Neural progenitor cell (in vitro differentiated cells): ENCODE results near the gene LRPAP1.

Source experiments
- CTCF ChIP-seq: fragments of 200-600 bp; sonication (generic); IDR thresholded peaks from 2 replicates; pipeline ENCODE4 v1.5.1; 2017; ENCODE audit warnings: antibody characterized with exemption, mild to moderate bottlenecking
- EZH2 ChIP-seq: fragments of 200-600 bp; sonication (generic); IDR thresholded peaks from 2 replicates; pipeline ENCODE4 v1.6.1; 2017; ENCODE audit warnings: antibody characterized with exemption, mild to moderate bottlenecking, moderate library complexity
- EZH2phosphoT487 ChIP-seq: fragments of 200-600 bp; sonication (generic); IDR thresholded peaks from 2 replicates; pipeline ENCODE4 v1.6.1; 2017; ENCODE audit warnings: antibody characterized with exemption

- no peak for TF ChIP-seq CTCF
- TF ChIP-seq EZH2phosphoT487 = no peak
- TF ChIP-seq EZH2 = no peak
These were observed 39.2 kb downstream of the LRPAP1 start for GRCh38 chr4:3492741-3493719.
